Measurements from ENCODE around the gene NWD2. TPM values are rescaled to one million over a fixed set of nuclear protein-coding genes. Genes with fewer than 3 reads are reported as not detected.

NWD2 gene
- total and polyA plus RNA-seq, 9 of the 15 experiments (the other 6 are each of a cell fraction or from before 2014, with no cell fraction given): not detected

DNA sequence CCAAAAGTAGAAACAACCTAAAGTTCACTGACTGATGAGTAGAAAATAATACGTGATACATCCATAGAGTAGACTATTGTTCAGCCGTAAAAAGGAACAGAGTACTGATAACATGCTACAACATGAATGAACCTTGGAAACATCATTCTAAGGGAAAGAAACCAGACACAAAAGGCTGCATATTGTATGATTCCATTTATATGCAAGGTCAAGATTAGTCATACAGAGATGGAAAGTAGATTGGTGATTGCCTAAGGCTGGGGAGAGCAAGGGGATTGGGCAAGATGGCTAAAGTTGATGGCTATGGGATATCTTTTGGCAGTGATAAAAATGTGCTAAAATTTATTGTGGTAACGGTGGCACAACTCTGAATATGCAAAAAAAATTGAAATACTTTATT is 232.6 kb downstream of the NWD2 start:
- Histone ChIP-seq H3K9me3 (replicated peaks; ENCODE audit: control insufficient read depth, insufficient read depth, low read depth, low read length) (no peaks in the 10 kb centered on the region), H2AFZ (ENCODE audit: low read depth, low read length) (no peak overlapping the region), H3K79me2 (ENCODE audit: control insufficient read depth, insufficient read depth, low read length) (no peaks in the 10 kb centered on the region), H3K27ac (ENCODE audit: extremely low read depth, low read depth, low read length) (no peak overlapping the region), H3K9me1 (ENCODE audit: control insufficient read depth, insufficient read depth, low read length) (no peaks in the 10 kb centered on the region), H3K4me3 (no peak overlapping the region), H3K9ac (ENCODE audit: insufficient read depth in 1 of 2, low read depth in 2 of 2, low read length in 2 of 2) (no peak overlapping the region), H4K20me1 (replicated peaks; ENCODE audit: control insufficient read depth, insufficient read depth, low read length) (no peaks in the 10 kb centered on the region), H3K4me1 (replicated peaks in 1 of 2; ENCODE audit: control insufficient read depth in 2 of 2, insufficient read depth in 2 of 2, low read length in 2 of 2) (no peaks in the 10 kb centered on the region), H3K36me3 (ENCODE audit: control insufficient read depth, insufficient read depth, low read length) (no peaks in the 10 kb centered on the region), H3K4me2 (ENCODE audit: insufficient read depth, low read length) (no peak overlapping the region), H3K27me3 (ENCODE audit: control insufficient read depth in 2 of 2, insufficient read depth in 2 of 2, low read length in 2 of 2) (no peaks in the 10 kb centered on the region)
- POLR2A ChIA-PET: interaction anchor here (1.0 kb wide), 1 partner anchor 9 kb away, joined by 3 read pairs; no protein-coding TSS in a partner anchor
- intact Hi-C loops (cut with micrococcal nuclease) (no loop called here), in situ Hi-C loops (cut with MboI) (no loop called here)
- ATAC-seq (no peak), DNase-seq (ENCODE audit: extremely low read depth in 1 of 4, low spot score in 3 of 4) (no peak), FAIRE-seq (no peak)
- CTCF ChIA-PET (ENCODE audit: low intra/inter-chr PET ratio): no interaction called here
- BruUV-seq (replicated peaks): no TSS peak
- WGBS (ENCODE audit: insufficient coverage, low coverage, missing lambda C conversion rate): 2% methylated on average over 3 of the region's 3 CpGs
- TF ChIP-seq ASH1L (IDR thresholded peaks at IDR 0.05; ENCODE audit: borderline replicate concordance, low read depth, partially characterized antibody) (no peak), TAF15 (IDR thresholded peaks at IDR 0.05; ENCODE audit: low read depth, low read length) (no peak), ZKSCAN1 (IDR thresholded peaks at IDR 0.05; ENCODE audit: low read depth, low read length) (no peak), ZNF695 (CRISPR knock-in tag; IDR thresholded peaks at IDR 0.05) (no peak), RBM39 (optimal IDR thresholded peaks at IDR 0.05; ENCODE audit: low read depth, low read length) (no peak), PYGO2 (tag; IDR thresholded peaks at IDR 0.05) (no peak), CGGBP1 (CRISPR knock-in tag; IDR thresholded peaks at IDR 0.05) (no peak), HDAC6 (IDR thresholded peaks at IDR 0.05; ENCODE audit: low read depth, low read length) (no peak), ZNF778 (CRISPR knock-in tag; IDR thresholded peaks at IDR 0.05) (no peak), ZBTB17 (CRISPR knock-in tag; IDR thresholded peaks at IDR 0.05) (no peak), SAP30 (IDR thresholded peaks at IDR 0.05; ENCODE audit: borderline replicate concordance, insufficient read depth, low read depth, low read length, poor library complexity, severe bottlenecking) (no peak), PTTG1 (tag; IDR thresholded peaks at IDR 0.05; ENCODE audit: low read depth) (no peak), ZNF766 (CRISPR knock-in tag; conservative IDR thresholded peaks at IDR 0.05) (no peak), JUND (IDR thresholded peaks at IDR 0.05; ENCODE audit: borderline replicate concordance, low read depth, low read length) (no peak), JUND (tag; IDR thresholded peaks at IDR 0.05; ENCODE audit: borderline replicate concordance, low read depth, low read length) (no peak), SMAD2 (IDR thresholded peaks at IDR 0.05; ENCODE audit: low read depth, low read length) (no peak)
- TF ChIP-seq, protein P1, sequence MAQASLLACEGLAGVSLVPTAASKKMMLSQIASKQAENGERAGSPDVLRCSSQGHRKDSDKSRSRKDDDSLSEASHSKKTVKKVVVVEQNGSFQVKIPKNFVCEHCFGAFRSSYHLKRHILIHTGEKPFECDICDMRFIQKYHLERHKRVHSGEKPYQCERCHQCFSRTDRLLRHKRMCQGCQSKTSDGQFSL (CRISPR knock-in tag; IDR thresholded peaks at IDR 0.05): no peak
- TF ChIP-seq, protein P1 (tag; IDR thresholded peaks at IDR 0.05): no peak
- TF ChIP-seq, protein P2, sequence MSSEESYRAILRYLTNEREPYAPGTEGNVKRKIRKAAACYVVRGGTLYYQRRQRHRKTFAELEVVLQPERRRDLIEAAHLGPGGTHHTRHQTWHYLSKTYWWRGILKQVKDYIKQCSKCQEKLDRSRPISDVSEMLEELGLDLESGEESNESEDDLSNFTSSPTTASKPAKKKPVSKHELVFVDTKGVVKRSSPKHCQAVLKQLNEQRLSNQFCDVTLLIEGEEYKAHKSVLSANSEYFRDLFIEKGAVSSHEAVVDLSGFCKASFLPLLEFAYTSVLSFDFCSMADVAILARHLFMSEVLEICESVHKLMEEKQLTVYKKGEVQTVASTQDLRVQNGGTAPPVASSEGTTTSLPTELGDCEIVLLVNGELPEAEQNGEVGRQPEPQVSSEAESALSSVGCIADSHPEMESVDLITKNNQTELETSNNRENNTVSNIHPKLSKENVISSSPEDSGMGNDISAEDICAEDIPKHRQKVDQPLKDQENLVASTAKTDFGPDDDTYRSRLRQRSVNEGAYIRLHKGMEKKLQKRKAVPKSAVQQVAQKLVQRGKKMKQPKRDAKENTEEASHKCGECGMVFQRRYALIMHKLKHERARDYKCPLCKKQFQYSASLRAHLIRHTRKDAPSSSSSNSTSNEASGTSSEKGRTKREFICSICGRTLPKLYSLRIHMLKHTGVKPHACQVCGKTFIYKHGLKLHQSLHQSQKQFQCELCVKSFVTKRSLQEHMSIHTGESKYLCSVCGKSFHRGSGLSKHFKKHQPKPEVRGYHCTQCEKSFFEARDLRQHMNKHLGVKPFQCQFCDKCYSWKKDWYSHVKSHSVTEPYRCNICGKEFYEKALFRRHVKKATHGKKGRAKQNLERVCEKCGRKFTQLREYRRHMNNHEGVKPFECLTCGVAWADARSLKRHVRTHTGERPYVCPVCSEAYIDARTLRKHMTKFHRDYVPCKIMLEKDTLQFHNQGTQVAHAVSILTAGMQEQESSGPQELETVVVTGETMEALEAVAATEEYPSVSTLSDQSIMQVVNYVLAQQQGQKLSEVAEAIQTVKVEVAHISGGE (CRISPR knock-in tag; IDR thresholded peaks at IDR 0.05): no peak
